ENCODE measurements around the gene RBM47.

- TF ChIP-seq CTCF (IDR thresholded peaks at IDR 0.05) (no peak), EZH2 (IDR thresholded peaks at IDR 0.05; ENCODE audit: borderline replicate concordance, insufficient read depth, low read depth, low read length, poor library complexity, severe bottlenecking) (no peak)
Measured at GRCh38 chr4:40482985-40483647, 146.5 kb downstream of the RBM47 start.

Data from B cell (primary cell).